CD14-positive monocyte (primary cell): Measurements from ENCODE around the gene TTC1. TPM values are rescaled to one million over a fixed set of nuclear protein-coding genes. Genes with fewer than 3 reads are reported as not detected.

Source experiments
- DNase-seq, 3 donors: peaks; one replicate each; pipeline ENCODE4 v3.0.0-alpha.2; 2011 to 2022
- H2AFZ ChIP-seq: 2 replicates; pipeline ENCODE4 v1.6.0; 2012; ENCODE audit warnings: mild to moderate bottlenecking, low read depth, low read length, inconsistent platforms; ENCODE audit not compliant: insufficient read depth, poor library complexity, severe bottlenecking
- H3K27ac ChIP-seq, 2 donors: 1 replicate in 1 of 2; 2 replicates in 1 of 2; pipeline ENCODE4 v1.5.1; 2012 to 2013; ENCODE audit warnings: low read length in 2 of 2, control low read depth in 1 of 2, inconsistent platforms in 1 of 2, low read depth in 1 of 2, mild to moderate bottlenecking in 1 of 2
- H3K27me3 ChIP-seq, 2 donors: one replicate each; pipeline versions ENCODE4 v1.6.0 to v1.6.1; 2011 to 2013; ENCODE audit warnings: low read length in 2 of 2; ENCODE audit not compliant: control insufficient read depth in 2 of 2, insufficient read depth in 2 of 2
- H3K36me3 ChIP-seq, 2 donors: replicated peaks in 1 of 2; 1 replicate in 1 of 2; 2 replicates in 1 of 2; pipeline versions ENCODE4 v1.5.1 to v1.6.1; 2012 to 2013; ENCODE audit warnings: low read length in 2 of 2, control low read depth in 1 of 2, inconsistent platforms in 1 of 2, mild to moderate bottlenecking in 1 of 2; ENCODE audit not compliant: insufficient read depth in 2 of 2, control insufficient read depth in 1 of 2
- H3K4me1 ChIP-seq, 2 donors: 1 replicate in 1 of 2; 2 replicates in 1 of 2; pipeline versions ENCODE4 v1.5.1 to v1.6.1; 2012 to 2013; ENCODE audit warnings: low read length in 2 of 2, control low read depth in 1 of 2, inconsistent platforms in 1 of 2, mild to moderate bottlenecking in 1 of 2, moderate library complexity in 1 of 2; ENCODE audit not compliant: insufficient read depth in 2 of 2, control insufficient read depth in 1 of 2
- H3K4me2 ChIP-seq: replicated peaks from 2 replicates; pipeline ENCODE3; 2012; ENCODE audit warnings: low read length, moderate library complexity, mild to moderate bottlenecking; ENCODE audit not compliant: poor library complexity, severe bottlenecking; ENCODE audit errors: extremely low read depth
- H3K4me3 ChIP-seq, 3 experiments: fragments of 200-600 bp in 1 of 3; sonication (generic) in 1 of 3; replicated peaks in 1 of 3; 1 replicate in 2 of 3; 2 replicates in 1 of 3; pipeline ENCODE4 v1.5.1; 2011 to 2013; ENCODE audit warnings: low read length in 3 of 3, mild to moderate bottlenecking in 3 of 3, control low read depth in 2 of 3, low read depth in 2 of 3, inconsistent platforms in 1 of 3, moderate library complexity in 1 of 3
- H3K79me2 ChIP-seq: 2 replicates; pipeline ENCODE4 v1.6.0; 2012; ENCODE audit warnings: mild to moderate bottlenecking, control low read depth, inconsistent platforms, low read length, moderate library complexity; ENCODE audit not compliant: insufficient read depth
- H3K9ac ChIP-seq: 2 replicates; pipeline ENCODE4 v1.6.0; 2017; ENCODE audit warnings: low read length, mild to moderate bottlenecking; ENCODE audit not compliant: insufficient read depth, poor library complexity, severe bottlenecking
- H3K9me3 ChIP-seq, 2 donors: replicated peaks in 1 of 2; 1 replicate in 1 of 2; 2 replicates in 1 of 2; pipeline versions ENCODE4 v1.5.1 to v1.6.1; 2012 to 2013; ENCODE audit warnings: low read length in 2 of 2, control low read depth in 1 of 2; ENCODE audit not compliant: control insufficient read depth in 1 of 2, insufficient read depth in 1 of 2
- H4K20me1 ChIP-seq: 2 replicates; pipeline ENCODE4 v1.6.0; 2012; ENCODE audit warnings: mild to moderate bottlenecking, low read length, control low read depth, moderate library complexity; ENCODE audit not compliant: insufficient read depth
- H3K27ac Mint-ChIP-seq, 7 donors: one replicate each; pipeline ENCODE4 v1.8.0; 2020; ENCODE audit warnings: mild to moderate bottlenecking in 7 of 7, mixed read lengths in 7 of 7, moderate library complexity in 6 of 7, inconsistent platforms in 2 of 7
- H3K27me3 Mint-ChIP-seq, 3 donors: one replicate each; pipeline ENCODE4 v1.8.0; 2021 to 2022; ENCODE audit warnings: low read depth in 3 of 3, mild to moderate bottlenecking in 3 of 3, mixed read lengths in 3 of 3, moderate library complexity in 3 of 3, inconsistent platforms in 1 of 3
- H3K36me3 Mint-ChIP-seq, 2 donors: one replicate each; pipeline ENCODE4 v1.8.0; 2020; ENCODE audit warnings: mixed read lengths in 2 of 2, inconsistent platforms in 1 of 2, mild to moderate bottlenecking in 1 of 2
- H3K4me1 Mint-ChIP-seq: one replicate; pipeline ENCODE4 v1.8.0; 2020; ENCODE audit warnings: mild to moderate bottlenecking, mixed read lengths
- H3K4me3 Mint-ChIP-seq, 2 donors: one replicate each; pipeline ENCODE4 v1.8.0; 2020; ENCODE audit warnings: mild to moderate bottlenecking in 2 of 2, mixed read lengths in 2 of 2, moderate library complexity in 1 of 2
- H3K9me3 Mint-ChIP-seq, 7 donors: one replicate each; pipeline ENCODE4 v1.8.0; 2020 to 2022; ENCODE audit warnings: mixed read lengths in 7 of 7, mild to moderate bottlenecking in 6 of 7, moderate library complexity in 6 of 7, inconsistent platforms in 2 of 7
- WGBS: methylation state at CpG from one replicate; pipeline ENCODE4 v1.1.5; 2013; ENCODE audit warnings: missing lambda C conversion rate; ENCODE audit not compliant: insufficient coverage; 5-methylcytosine and 5-hydroxymethylcytosine counted together
- intact Hi-C, 2 donors: fragments of 100-400 bp; cut with micrococcal nuclease; formaldehyde crosslinking; loops; one replicate each; pipeline versions ENCODE4 v1.15.0 to v1.15.1; 2023
- polyA plus RNA-seq, 3 donors: library from polyadenylated mRNA; depleted of rRNA in 1 of 3; unstranded in 2 of 3; stranded (reverse) in 1 of 3; fragments of 300-500 nt in 2 of 3; fragments of >200 nt in 1 of 3; fragmentation: Illumina TruSeq in 2 of 3; gene quantifications; 1 replicate in 2 of 3; 2 replicates in 1 of 3; pipeline ENCODE4 v1.2.3, GENCODE V29; 2012 to 2021
- TF ChIP-seq, protein P1 (sequence below): fragments of 200-600 bp; IDR thresholded peaks from one replicate; pipeline ENCODE4 v1.8.0; 2022; ENCODE audit warnings: antibody characterized with exemption, mild to moderate bottlenecking

TTC1 gene
- polyA plus RNA-seq, 3 donors, result 11.4 to 63.4 (median 63.0) TPM

GRCh38 chr5:160057256-160057655, 48.3 kb downstream of the TTC1 start:
- no peak for DNase-seq
- peaks cover 0 to 5% (median 1%) of the 10 kb centered on the region in 7 donors for H3K9me3 Mint-ChIP-seq
- no peak overlapping the region for H3K4me3 Mint-ChIP-seq
- peaks cover 83% of the 10 kb centered on the region in 2 donors for H3K36me3 Mint-ChIP-seq
- Histone ChIP-seq H3K27me3 (no peaks in the 10 kb centered on the region), H3K36me3 (peaks cover 61 to 93% of the 10 kb centered on the region in 2 donors), H3K4me2 (no peak overlapping the region), H3K79me2 (no peaks in the 10 kb centered on the region), H4K20me1 (no peaks in the 10 kb centered on the region), H2AFZ (no peak overlapping the region), H3K4me3 (no peak overlapping the region), H3K4me1 (no peaks in the 10 kb centered on the region), H3K27ac (no peak overlapping the region), H3K9me3 (no peaks in the 10 kb centered on the region), H3K9ac (no peak overlapping the region)
- TF ChIP-seq, protein P1, sequence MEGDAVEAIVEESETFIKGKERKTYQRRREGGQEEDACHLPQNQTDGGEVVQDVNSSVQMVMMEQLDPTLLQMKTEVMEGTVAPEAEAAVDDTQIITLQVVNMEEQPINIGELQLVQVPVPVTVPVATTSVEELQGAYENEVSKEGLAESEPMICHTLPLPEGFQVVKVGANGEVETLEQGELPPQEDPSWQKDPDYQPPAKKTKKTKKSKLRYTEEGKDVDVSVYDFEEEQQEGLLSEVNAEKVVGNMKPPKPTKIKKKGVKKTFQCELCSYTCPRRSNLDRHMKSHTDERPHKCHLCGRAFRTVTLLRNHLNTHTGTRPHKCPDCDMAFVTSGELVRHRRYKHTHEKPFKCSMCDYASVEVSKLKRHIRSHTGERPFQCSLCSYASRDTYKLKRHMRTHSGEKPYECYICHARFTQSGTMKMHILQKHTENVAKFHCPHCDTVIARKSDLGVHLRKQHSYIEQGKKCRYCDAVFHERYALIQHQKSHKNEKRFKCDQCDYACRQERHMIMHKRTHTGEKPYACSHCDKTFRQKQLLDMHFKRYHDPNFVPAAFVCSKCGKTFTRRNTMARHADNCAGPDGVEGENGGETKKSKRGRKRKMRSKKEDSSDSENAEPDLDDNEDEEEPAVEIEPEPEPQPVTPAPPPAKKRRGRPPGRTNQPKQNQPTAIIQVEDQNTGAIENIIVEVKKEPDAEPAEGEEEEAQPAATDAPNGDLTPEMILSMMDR, result no peak
- H3K27ac Mint-ChIP-seq, result no peak overlapping the region
- intact Hi-C loops, result no loop called here
- WGBS, result 100% methylated on average over 1 of the region's 4 CpGs
- peaks cover 0 to 2% (median under 1%) of the 10 kb centered on the region in 3 donors for H3K27me3 Mint-ChIP-seq
- no peaks in the 10 kb centered on the region for H3K4me1 Mint-ChIP-seq

DNA sequence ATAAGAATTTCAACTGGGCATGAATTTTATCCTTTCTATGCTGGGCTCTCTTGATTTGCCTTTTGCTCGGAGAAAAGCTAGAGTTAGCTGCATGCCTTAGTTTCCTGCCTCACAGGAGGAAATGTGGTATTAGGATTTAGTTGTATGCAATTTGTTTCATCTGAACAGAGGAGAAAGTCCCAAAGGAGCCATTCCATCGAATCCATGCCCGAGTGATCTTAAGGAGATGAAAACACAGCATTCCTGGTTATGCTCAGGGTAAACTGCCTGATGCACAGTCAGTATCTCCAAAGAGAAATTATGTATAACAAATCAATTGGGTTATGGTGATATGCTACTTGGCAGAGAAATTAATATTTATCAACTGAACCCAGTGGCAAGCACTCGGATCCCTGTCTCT, 51.1 kb downstream of the TTC1 start:
- Histone ChIP-seq H3K4me3 (no peak overlapping the region), H3K9me3 (no peaks in the 10 kb centered on the region), H3K4me2 (no peak overlapping the region), H3K79me2 (no peaks in the 10 kb centered on the region), H3K27ac (no peak overlapping the region), H3K4me1 (no peaks in the 10 kb centered on the region), H4K20me1 (no peaks in the 10 kb centered on the region), H3K36me3 (peaks cover 57 to 88% of the 10 kb centered on the region in 2 donors), H2AFZ (no peak overlapping the region), H3K9ac (no peak overlapping the region), H3K27me3 (no peaks in the 10 kb centered on the region)
- no peak for DNase-seq
- Mint-ChIP-seq H3K4me3 (no peak overlapping the region), H3K36me3 (peaks cover 70 to 76% of the 10 kb centered on the region in 2 donors), H3K27me3 (peaks cover 0 to 2% (median 0%) of the 10 kb centered on the region in 3 donors), H3K4me1 (no peaks in the 10 kb centered on the region), H3K9me3 (peaks cover 0 to 5% (median 1%) of the 10 kb centered on the region in 7 donors), H3K27ac (no peak overlapping the region)
- intact Hi-C loops, result no loop called here
- TF ChIP-seq, protein P1, result no peak
- WGBS, result 94% methylated on average over 2 of the region's 4 CpGs
